ENCODE measurements around the gene SUPT4H1.

SUPT4H1 gene

DNA sequence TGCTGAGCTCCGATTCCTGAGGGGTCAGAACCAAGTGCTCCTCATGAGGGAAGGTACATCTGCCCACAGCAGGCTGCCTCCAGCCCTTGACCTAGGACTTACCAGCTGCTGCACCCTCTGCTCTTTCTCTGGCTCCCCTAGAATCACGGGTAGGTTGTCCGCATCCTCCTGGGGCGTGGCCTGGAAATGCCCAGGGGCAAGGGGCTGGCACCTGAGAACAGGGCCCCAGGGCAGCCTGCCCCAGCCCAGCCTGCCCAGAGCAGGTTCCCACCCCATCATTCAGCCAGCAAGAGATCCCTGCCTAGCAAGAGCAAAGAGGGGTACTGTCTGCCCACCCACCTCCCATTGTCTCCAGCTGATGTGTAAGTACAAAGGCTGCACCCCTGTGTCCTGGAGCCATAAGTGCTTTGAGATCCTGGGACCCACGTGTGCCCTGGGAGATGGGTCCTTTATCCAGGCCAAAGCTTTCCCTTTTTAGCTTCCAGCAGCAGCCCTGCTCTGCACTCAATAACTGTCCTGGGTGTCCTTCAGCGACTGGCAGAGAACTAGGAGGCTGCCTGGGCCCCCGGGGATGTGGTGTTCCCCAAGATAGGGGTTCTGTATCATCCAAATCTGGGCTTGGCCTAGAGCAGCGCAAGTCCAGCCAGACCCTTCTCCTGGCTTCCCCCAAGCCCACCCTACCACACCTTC lies 28.5 kb downstream of the SUPT4H1 start:
- no peaks in the 10 kb centered on the region for H3K79me1 ChIP-seq (ENCODE audit: low read length)
- no peaks in the 10 kb centered on the region for H3K79me2 ChIP-seq (ENCODE audit: control insufficient read depth, insufficient read depth, low read length)
- no peak overlapping the region for H2BK5ac ChIP-seq (ENCODE audit: low read length)
- no peak overlapping the region for H3K27ac ChIP-seq (ENCODE audit: low read depth, low read length)
- DNase-seq: no peak
- peak overlapping the region; percentile 50 for H3K23ac ChIP-seq (ENCODE audit: low read length)
- H4K5ac ChIP-seq (ENCODE audit: low read length): no peak overlapping the region
- no peaks in the 10 kb centered on the region for H3K4me1 ChIP-seq (ENCODE audit: control insufficient read depth, low read depth, low read length)
- H3K4ac ChIP-seq (ENCODE audit: low read depth, low read length): no peak overlapping the region
- peak overlapping the region; percentile 92 for H3K56ac ChIP-seq (ENCODE audit: low read length)
- no CpG with 5 or more reads among the region's 8 CpGs for WGBS (ENCODE audit: extremely low coverage, insufficient coverage, low lambda C conversion rate)
- H2BK15ac ChIP-seq (replicated peaks; ENCODE audit: low read depth): no peak overlapping the region
- no peak overlapping the region for H3K18ac ChIP-seq (ENCODE audit: low read length)
- no peak overlapping the region for H2AK5ac ChIP-seq (ENCODE audit: low read length)
- peak overlapping the region; percentile 57 for H3K9ac ChIP-seq (ENCODE audit: low read length)
- no peak overlapping the region for H2BK120ac ChIP-seq (ENCODE audit: low read depth, low read length)
- H3K4me3 ChIP-seq (ENCODE audit: low read length): no peak overlapping the region
- H3K36me3 ChIP-seq (ENCODE audit: control insufficient read depth, insufficient read depth, low read length): no peaks in the 10 kb centered on the region
- peak overlapping the region; percentile 72 for H3K4me2 ChIP-seq (ENCODE audit: low read length)
- no peak overlapping the region for H4K8ac ChIP-seq (ENCODE audit: low read depth, low read length)
- no peaks in the 10 kb centered on the region for H3K27me3 ChIP-seq (ENCODE audit: insufficient read depth, low read length, poor library complexity)

DNA sequence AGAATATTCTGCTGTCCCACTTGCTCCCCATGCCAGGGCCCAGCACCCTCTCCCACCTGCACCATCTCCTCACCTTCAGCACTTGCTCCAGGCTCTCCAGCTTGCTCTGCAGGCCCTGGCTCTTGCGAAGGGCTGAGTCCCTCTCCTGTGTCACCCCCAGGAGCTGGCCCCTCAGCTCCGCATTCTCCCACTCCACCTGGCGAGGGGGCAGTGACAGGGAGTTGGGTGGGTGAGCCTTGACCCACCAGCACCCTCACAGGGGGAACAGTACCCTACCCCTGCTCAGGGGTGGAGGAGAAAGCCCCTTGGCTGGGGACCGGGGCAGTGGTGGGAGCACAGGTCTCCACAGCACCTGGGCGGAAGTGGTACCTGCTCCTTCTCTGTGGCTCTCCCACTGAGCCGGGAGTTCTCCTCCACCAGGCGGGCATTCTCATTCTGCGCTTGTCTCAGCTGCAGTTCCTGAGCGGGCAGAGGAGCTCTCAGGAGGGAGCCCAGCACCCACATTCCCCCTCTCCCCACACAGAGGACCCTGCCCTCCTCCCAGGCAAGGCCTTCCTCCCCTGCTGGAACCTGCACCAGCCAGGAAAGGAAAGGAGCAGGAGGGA lies 29.3 kb downstream of the SUPT4H1 start:
- no peak overlapping the region for H3K9ac ChIP-seq (ENCODE audit: low read length)
- H3K79me2 ChIP-seq (ENCODE audit: control insufficient read depth, insufficient read depth, low read length): no peaks in the 10 kb centered on the region
- H3K18ac ChIP-seq (ENCODE audit: low read length): no peak overlapping the region
- no peak overlapping the region for H3K56ac ChIP-seq (ENCODE audit: low read length)
- H3K4me3 ChIP-seq (ENCODE audit: low read length): no peak overlapping the region
- H3K36me3 ChIP-seq (ENCODE audit: control insufficient read depth, insufficient read depth, low read length): no peaks in the 10 kb centered on the region
- no peak overlapping the region for H3K4me2 ChIP-seq (ENCODE audit: low read length)
- H2BK120ac ChIP-seq (ENCODE audit: low read depth, low read length): no peak overlapping the region
- H3K79me1 ChIP-seq (ENCODE audit: low read length): no peaks in the 10 kb centered on the region
- no peak for DNase-seq
- H2AK5ac ChIP-seq (ENCODE audit: low read length): no peak overlapping the region
- H3K23ac ChIP-seq (ENCODE audit: low read length): no peak overlapping the region
- WGBS (ENCODE audit: extremely low coverage, insufficient coverage, low lambda C conversion rate): no CpG with 5 or more reads among the region's 9 CpGs
- H2BK15ac ChIP-seq (replicated peaks; ENCODE audit: low read depth): no peak overlapping the region
- H4K5ac ChIP-seq (ENCODE audit: low read length): no peak overlapping the region
- H2BK5ac ChIP-seq (ENCODE audit: low read length): no peak overlapping the region
- H3K4ac ChIP-seq (ENCODE audit: low read depth, low read length): no peak overlapping the region
- H3K27me3 ChIP-seq (ENCODE audit: insufficient read depth, low read length, poor library complexity): no peaks in the 10 kb centered on the region
- no peak overlapping the region for H3K27ac ChIP-seq (ENCODE audit: low read depth, low read length)
- H3K4me1 ChIP-seq (ENCODE audit: control insufficient read depth, low read depth, low read length): no peaks in the 10 kb centered on the region
- H4K8ac ChIP-seq (ENCODE audit: low read depth, low read length): no peak overlapping the region

DNA sequence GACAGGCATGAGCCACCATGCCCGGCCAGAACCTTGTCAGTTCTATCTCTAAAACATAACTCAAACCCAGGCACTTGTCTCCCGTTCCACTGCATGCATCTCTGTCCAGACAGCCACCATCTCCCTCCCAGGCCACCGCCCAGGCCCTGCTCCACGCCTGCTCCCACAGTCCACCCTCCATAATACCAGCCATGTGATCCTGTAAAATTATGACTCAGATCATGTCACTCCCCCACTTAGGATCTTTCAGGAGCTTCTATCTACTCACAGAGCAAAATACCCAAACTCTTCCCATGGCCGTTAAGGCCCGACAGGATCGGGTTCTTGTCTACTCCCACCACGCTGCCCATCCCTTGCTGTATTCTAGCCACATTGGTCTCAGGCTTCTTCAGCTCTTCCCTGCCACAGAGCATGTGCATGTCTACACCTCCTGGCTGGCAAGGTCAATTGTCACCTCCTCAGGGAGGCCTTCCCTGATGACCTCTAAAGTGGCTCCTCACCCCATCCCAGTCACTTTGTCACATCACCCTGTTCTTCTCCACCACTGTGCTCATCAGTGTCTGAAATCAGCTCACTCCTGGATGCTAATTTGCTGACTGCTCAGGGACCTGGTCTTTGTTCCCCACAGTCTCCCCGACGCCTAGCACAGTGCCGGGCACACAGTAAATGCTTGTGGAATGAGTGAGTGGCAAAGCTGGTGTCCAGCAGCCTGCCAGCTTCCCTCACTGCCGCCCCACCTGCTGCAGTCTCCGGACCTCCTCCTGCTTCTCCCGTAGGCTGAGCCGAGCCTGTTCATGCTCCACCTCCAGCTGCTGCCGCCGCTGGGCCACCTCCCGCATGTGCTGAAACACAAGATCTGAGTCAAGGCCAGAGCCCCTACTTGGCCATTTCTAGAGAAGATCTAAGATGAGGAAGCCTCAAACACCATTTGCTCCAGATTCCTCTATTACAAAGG lies 30.2 kb downstream of the SUPT4H1 start:
- H3K27me3 ChIP-seq (ENCODE audit: insufficient read depth, low read length, poor library complexity): no peaks in the 10 kb centered on the region
- H3K4me1 ChIP-seq (ENCODE audit: control insufficient read depth, low read depth, low read length): no peaks in the 10 kb centered on the region
- H3K4me2 ChIP-seq (ENCODE audit: low read length): no peak overlapping the region
- no peak overlapping the region for H2BK15ac ChIP-seq (replicated peaks; ENCODE audit: low read depth)
- DNase-seq: no peak
- no peak overlapping the region for H3K4ac ChIP-seq (ENCODE audit: low read depth, low read length)
- H3K9ac ChIP-seq (ENCODE audit: low read length): no peak overlapping the region
- H4K5ac ChIP-seq (ENCODE audit: low read length): no peak overlapping the region
- H2BK120ac ChIP-seq (ENCODE audit: low read depth, low read length): no peak overlapping the region
- no peaks in the 10 kb centered on the region for H3K79me1 ChIP-seq (ENCODE audit: low read length)
- H3K56ac ChIP-seq (ENCODE audit: low read length): no peak overlapping the region
- H3K4me3 ChIP-seq (ENCODE audit: low read length): no peak overlapping the region
- H3K18ac ChIP-seq (ENCODE audit: low read length): no peak overlapping the region
- H3K23ac ChIP-seq (ENCODE audit: low read length): no peak overlapping the region
- no peaks in the 10 kb centered on the region for H3K79me2 ChIP-seq (ENCODE audit: control insufficient read depth, insufficient read depth, low read length)
- no peak overlapping the region for H2BK5ac ChIP-seq (ENCODE audit: low read length)
- WGBS (ENCODE audit: extremely low coverage, insufficient coverage, low lambda C conversion rate): no CpG with 5 or more reads among the region's 18 CpGs
- no peak overlapping the region for H4K8ac ChIP-seq (ENCODE audit: low read depth, low read length)
- H2AK5ac ChIP-seq (ENCODE audit: low read length): no peak overlapping the region
- H3K27ac ChIP-seq (ENCODE audit: low read depth, low read length): no peak overlapping the region
- no peaks in the 10 kb centered on the region for H3K36me3 ChIP-seq (ENCODE audit: control insufficient read depth, insufficient read depth, low read length)

DNA sequence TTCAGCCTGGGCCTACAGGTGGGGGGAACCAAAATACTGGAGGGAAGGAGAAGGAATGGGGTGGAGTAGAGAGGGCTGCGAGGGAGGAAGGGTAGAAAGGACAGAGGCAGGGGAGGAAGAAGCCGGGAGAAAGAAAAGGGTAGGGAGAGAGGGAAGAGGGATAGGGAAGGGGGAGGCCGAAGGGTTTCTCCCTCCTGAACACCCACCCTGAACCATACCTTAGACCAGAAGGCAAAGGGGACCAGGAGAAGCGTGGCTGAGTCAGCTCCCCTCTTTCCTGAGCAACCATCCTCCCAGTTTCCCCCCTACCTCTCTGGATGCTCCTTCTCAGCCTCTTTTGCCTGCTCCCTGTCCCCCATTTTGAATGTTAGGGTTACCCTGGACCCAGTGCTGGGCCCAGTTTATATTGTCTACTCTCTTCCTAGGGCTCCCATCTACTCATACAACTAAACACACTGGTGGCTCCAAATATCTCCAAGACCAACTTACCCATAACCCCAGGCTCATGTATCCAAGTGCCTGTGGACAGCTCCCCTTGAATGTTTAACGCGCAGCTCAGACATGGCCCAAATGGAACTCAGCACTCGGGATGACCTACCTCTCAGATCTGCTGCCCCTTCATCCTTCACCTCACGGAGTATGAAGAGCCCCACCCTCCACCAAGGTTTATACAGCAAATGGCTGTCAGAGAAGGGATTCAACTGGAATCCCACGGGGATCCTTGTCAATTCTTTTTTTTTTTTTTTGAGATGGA lies 31.3 kb downstream of the SUPT4H1 start:
- Histone ChIP-seq H3K56ac (ENCODE audit: low read length) (no peak overlapping the region), H3K4ac (ENCODE audit: low read depth, low read length) (no peak overlapping the region), H3K27ac (ENCODE audit: low read depth, low read length) (no peak overlapping the region), H3K79me2 (ENCODE audit: control insufficient read depth, insufficient read depth, low read length) (no peaks in the 10 kb centered on the region), H3K79me1 (ENCODE audit: low read length) (no peaks in the 10 kb centered on the region), H3K27me3 (ENCODE audit: insufficient read depth, low read length, poor library complexity) (no peaks in the 10 kb centered on the region), H3K4me2 (ENCODE audit: low read length) (no peak overlapping the region), H3K4me3 (ENCODE audit: low read length) (no peak overlapping the region), H4K8ac (ENCODE audit: low read depth, low read length) (no peak overlapping the region), H3K36me3 (ENCODE audit: control insufficient read depth, insufficient read depth, low read length) (no peaks in the 10 kb centered on the region), H2AK5ac (ENCODE audit: low read length) (no peak overlapping the region), H3K4me1 (ENCODE audit: control insufficient read depth, low read depth, low read length) (no peaks in the 10 kb centered on the region), H2BK5ac (ENCODE audit: low read length) (no peak overlapping the region), H2BK15ac (replicated peaks; ENCODE audit: low read depth) (no peak overlapping the region), H3K9ac (ENCODE audit: low read length) (no peak overlapping the region), H3K18ac (ENCODE audit: low read length) (no peak overlapping the region), H2BK120ac (ENCODE audit: low read depth, low read length) (no peak overlapping the region), H3K23ac (ENCODE audit: low read length) (no peak overlapping the region), H4K5ac (ENCODE audit: low read length) (no peak overlapping the region)
- WGBS (ENCODE audit: extremely low coverage, insufficient coverage, low lambda C conversion rate): no CpG with 5 or more reads among the region's 9 CpGs
- no peak for DNase-seq

DNA sequence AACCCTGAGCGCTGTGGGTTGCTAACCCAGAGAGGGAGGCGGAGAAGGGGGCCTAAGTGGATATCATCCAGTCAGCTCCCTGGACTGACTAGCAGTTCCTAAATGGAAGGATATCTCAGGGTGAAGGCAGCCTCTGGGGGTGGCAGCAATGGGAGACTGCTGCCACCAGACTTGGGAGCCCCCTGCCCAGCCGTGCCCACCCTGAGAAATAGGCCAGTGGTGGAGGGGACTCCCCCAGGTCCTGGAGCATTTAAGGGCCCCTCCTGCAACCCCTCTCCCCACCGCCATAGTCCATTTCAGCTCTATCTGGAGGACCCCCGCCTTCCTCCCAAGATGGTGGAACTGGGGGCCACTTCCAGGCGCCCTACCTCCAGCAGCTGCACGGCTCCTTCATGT lies 31.8 kb downstream of the SUPT4H1 start:
- no peak overlapping the region for H3K18ac ChIP-seq (ENCODE audit: low read length)
- no peak overlapping the region for H4K8ac ChIP-seq (ENCODE audit: low read depth, low read length)

More for the DNA sequence above, 31.8 kb downstream of the SUPT4H1 start:
- no peak overlapping the region for H3K9ac ChIP-seq (ENCODE audit: low read length)
- no peak overlapping the region for H3K4me3 ChIP-seq (ENCODE audit: low read length)
- no peak overlapping the region for H4K5ac ChIP-seq (ENCODE audit: low read length)
- no peak overlapping the region for H2BK120ac ChIP-seq (ENCODE audit: low read depth, low read length)
- no peak overlapping the region for H2BK5ac ChIP-seq (ENCODE audit: low read length)
- no peak overlapping the region for H3K23ac ChIP-seq (ENCODE audit: low read length)
- no peaks in the 10 kb centered on the region for H3K79me2 ChIP-seq (ENCODE audit: control insufficient read depth, insufficient read depth, low read length)
- H3K36me3 ChIP-seq (ENCODE audit: control insufficient read depth, insufficient read depth, low read length): no peaks in the 10 kb centered on the region
- H2BK15ac ChIP-seq (replicated peaks; ENCODE audit: low read depth): no peak overlapping the region
- no peak overlapping the region for H2AK5ac ChIP-seq (ENCODE audit: low read length)
- DNase-seq: no peak
- no peak overlapping the region for H3K4me2 ChIP-seq (ENCODE audit: low read length)
- no peak overlapping the region for H3K4ac ChIP-seq (ENCODE audit: low read depth, low read length)
- no peak overlapping the region for H3K27ac ChIP-seq (ENCODE audit: low read depth, low read length)
- no peaks in the 10 kb centered on the region for H3K79me1 ChIP-seq (ENCODE audit: low read length)
- H3K4me1 ChIP-seq (ENCODE audit: control insufficient read depth, low read depth, low read length): no peaks in the 10 kb centered on the region
- whole genome bisulfite sequencing (ENCODE audit: extremely low coverage, insufficient coverage, low lambda C conversion rate): no CpG with 5 or more reads among the region's 7 CpGs
- no peaks in the 10 kb centered on the region for H3K27me3 ChIP-seq (ENCODE audit: insufficient read depth, low read length, poor library complexity)
- H3K56ac ChIP-seq (ENCODE audit: low read length): no peak overlapping the region
